T-helper 2 cell (primary cell): ENCODE results near the gene RAB3IP.
"Not testable (repeated sequence)": the region's sequence is repeated elsewhere in the genome, so short reads cannot be mapped to it uniquely, and the experiment has no call there.

ENCODE experiments used
- DNase-seq, 5 experiments: peaks; one replicate each; pipeline versions ENCODE4 v3.0.0 to v3.0.0-alpha.2; 2012 to 2022

RAB3IP gene

DNA sequence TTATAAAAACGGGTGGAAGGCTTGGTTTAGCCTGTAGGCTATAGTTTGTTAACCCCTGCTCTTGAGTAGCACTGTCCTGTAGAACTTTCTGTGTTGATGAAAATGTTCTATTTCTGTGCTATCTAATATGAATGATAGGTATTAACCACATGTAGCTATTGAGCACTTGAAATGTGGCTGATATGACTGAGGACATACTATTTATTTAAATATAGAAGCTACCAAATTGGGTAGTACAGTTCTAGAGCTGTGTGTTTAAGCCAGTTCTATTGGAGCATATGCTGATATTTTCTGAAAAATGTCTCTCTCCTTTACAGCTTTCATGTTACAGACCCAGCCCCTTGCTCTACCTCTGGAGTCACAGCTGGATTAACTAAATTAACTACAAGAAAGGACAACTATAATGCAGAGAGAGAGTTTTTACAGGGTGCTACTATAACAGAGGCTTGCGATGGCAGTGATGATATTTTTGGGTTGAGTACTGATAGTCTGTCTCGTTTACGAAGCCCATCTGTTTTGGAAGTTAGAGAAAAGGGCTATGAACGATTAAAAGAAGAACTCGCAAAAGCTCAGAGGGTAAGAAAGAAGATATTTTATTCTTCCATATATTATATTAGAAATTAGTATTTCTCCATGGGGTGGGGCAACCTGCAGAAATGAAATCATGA lies 17.6 kb downstream of the RAB3IP start:
- DNase-seq: no peak

DNA sequence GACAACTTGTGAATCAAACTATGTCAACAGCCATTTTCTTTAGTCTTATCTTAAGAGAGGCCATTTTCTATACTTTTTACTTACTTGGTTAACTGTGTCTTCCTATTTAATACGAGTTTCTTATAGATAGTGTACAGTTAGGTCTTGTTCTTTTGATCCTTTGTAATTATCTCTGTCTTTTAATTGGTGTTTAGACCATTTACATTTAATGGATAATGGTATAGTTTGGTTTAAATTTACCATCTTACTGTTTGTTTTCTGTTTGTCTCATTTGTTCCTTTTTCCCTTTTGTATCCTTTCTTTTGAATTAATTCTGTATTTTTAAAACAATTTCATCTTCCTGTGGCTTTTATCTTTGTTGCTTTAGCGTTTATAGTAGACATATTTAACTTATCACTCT lies 19.4 kb downstream of the RAB3IP start:
- DNase-seq: no peak

DNA sequence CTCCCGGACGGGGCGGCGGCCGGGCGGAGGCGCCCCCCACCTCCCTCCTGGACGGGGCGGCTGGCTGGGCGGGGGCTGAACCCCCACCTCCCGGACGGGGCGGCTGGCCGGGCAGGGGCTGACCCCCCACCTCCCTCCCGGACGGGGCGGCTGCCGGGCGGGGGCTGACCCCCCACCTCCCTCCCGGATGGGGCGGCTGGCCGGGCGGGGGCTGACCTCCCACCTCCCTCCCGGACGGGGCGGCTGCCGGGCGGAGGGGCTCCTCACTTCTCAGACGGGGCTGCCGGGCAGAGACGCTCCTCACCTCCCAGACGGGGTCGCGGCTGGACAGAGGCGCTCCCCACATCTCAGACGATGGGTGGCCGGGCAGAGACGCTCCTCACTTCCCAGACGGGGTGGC lies 20.9 kb downstream of the RAB3IP start:
- not testable (repeated sequence) for DNase-seq

DNA sequence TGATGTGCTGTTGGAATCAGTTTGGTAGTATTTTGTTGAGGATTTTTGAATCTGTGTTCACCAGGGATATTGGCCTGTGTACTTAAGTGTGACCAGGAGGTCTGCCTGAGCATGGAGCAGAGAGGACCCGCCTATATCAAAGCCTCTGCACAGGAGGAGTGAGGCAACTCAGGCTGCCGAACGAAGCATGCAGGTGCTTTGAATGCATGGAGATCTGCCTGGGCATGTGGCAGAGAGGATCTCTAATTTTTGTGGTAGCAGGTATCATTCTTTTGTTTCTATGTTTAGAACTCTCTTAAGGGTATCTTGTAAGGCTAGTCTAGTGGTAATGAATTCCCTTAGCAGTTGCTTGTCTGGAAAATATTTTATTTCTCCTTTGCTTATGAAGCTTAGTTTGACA lies 26.9 kb downstream of the RAB3IP start:
- DNase-seq: no peak

DNA sequence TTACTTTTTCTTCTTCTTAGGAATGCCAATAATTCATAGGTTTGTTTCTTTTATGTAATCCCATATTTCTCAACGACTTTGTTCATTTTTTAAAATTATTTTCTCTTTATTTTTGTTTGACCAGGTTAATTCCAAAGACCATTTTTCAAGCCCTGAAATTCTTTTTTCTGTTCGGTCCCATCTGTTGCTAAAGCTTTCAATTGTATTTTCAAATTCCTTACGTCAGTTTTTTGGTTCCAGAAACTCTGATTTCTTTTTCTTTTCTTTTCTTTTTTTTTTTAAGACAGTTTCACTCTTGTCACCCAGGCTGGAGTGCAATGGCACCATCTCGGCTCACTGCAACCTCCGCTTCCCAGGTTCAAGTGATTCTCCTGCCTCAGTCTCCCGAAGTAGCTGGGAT lies 27.6 kb downstream of the RAB3IP start:
- no peak for DNase-seq

DNA sequence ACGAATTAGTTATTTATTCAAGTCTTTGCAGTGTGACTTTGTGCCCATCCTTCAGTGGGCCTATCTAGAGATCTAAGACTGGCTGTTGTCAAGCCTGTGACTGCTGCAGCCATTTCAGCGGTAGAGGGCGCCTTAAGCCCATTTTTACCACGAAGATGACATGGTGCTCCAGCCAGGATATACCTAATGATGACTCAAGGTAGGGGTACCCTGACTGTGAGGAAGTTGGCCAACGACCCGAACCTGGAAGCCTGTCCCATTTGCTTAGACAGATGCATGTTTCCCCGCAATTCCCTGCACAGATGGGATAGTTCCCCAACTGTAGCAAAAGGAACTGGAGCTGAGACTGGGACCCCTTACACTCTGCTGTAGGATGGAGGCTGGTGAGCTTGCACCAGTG lies 41.3 kb downstream of the RAB3IP start:
- peak in 1 of 5 experiments; percentile 7 for DNase-seq

DNA sequence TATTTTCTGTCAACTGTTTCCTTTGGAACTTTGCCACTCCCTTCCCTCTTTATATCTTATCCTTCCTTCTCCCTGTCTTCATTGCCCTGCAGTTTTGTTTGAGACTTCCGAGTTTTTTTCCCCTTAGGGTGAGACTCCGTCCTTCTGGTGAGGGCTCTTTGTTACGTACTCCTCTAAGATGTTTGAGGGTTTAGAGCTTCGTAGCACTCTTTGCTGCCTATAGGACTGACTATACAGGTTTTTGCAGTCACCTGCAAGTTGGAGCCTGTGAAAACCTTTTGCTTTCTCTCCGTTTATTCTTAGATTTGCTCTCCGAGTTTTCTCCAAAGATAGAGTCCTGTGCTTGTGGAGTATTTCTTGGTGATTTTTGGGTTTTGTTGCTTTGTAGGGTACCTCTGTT lies 44.7 kb downstream of the RAB3IP start:
- DNase-seq: no peak

DNA sequence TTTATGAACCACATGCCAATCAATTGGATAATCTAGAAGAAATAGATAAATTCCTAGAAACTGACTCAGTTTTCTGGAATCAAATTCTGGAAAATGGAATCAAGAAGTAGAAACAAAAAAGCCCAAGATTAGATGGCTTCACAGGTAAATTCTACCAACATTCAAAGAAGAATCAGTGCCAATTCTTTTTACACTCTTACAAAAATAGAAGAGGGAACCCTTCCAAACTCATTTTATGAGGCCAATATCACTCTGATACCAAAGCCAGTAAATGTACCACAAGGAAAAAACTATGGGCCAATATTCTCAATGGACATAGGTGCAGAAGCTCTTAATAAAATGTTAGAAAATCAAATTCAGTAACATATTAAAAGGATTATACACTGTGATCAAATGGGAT lies 50.7 kb downstream of the RAB3IP start:
- no peak for DNase-seq

DNA sequence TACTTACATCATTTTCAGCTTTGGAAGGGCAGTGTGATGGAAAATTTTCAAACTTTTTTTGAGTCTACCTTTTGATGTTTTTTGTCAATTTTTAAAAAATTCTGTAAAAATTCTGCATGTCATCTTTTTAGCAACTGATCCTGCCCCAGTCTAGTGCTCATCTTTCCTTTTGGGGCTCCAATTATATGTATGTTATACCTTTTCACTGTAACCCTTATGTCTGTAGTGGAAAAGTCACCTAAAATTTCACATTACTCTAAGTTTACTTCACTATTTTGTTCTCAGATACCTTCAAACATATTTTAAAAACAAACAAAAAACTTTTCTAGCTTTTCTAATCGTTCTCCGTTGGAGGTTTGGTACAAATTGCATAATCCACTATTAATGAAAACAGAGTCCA lies 53.9 kb downstream of the RAB3IP start:
- no peak for DNase-seq

DNA sequence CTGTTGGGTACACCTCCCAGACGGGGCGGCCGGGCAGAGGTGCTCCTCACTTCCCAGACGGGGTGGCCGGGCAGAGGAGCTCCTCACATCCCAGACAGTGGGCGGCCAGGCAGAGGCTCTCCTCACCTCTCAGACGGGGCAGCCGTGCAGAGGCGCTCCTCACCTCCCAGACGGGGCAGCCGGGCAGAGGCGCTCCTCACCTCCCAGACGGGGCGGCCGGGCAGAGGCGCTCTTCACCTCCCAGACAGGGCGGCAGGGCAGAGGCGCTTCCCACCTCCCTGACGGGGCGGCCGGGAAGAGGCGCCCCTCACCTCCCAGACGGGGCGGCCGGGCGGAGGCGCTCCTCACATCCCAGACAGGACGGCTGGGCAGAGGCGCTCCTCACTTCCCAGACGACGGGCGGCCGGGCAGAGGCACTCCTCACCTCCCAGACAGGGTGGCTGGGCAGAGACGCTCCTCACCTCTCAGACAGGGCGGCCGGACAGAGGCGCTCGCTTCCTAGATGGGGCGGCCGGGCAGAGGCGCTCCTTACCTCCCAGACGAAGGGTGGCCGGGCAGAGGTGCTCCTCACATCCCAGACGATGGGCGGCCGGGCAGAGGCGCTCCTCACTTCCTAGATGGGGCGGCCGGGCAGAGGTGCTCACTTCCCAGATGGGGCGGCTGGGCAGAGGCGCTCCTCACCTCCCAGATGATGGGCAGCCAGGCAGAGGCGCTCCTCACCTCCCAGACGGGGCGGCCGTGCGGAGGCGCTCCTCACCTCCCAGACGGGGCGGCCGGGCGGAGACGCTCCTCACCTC lies 68.6 kb downstream of the RAB3IP start:
- not testable (repeated sequence) for DNase-seq

DNA sequence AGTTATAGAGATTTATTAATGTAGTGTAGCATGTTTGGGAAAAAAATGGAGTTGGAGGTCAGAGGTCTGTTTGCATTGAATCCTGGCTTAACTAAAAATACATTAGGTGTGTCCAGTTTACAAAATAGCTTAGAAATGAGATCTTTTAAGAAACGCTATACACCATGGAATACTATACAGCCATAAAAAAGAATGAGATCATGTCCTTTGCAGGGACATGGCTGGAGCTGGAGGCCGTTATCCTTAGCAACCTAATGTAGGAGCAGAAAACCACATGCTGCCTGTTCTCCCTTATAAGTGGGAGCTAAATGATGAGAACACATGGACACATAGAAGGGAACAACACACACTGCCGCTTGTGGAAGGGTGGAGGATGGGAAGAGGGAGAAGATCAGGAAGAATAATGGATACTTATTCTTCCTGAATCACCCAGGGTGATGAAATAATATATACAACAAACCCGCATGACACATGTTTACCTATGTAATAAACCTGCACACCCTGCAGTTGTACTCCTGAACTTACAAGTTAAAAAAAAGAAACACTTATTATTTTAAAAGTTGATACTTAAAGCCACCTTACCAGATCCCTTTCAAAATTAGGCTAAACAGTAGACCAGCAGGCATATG lies 72.3 kb downstream of the RAB3IP start:
- no peak for DNase-seq

DNA sequence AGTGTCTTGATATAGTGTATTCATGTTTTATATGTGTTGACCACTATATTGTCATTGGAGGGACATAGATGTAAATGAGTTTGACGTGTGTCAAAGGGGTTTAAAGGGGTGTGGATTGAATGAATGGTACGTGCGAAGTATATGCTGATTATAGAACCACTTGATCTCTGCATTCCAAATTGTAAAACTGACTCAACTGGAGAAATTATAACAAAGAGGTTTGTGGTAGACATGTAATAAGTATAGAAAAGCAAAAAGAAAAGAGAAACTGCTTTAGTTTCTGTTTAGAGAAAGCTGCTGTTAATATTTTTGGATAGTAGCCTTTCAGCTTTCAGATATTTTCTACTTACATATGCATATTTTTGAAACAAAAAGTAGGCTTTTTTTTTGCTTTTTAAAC lies 77.4 kb downstream of the RAB3IP start:
- DNase-seq: peak in 1 of 5 experiments; percentile 14

DNA sequence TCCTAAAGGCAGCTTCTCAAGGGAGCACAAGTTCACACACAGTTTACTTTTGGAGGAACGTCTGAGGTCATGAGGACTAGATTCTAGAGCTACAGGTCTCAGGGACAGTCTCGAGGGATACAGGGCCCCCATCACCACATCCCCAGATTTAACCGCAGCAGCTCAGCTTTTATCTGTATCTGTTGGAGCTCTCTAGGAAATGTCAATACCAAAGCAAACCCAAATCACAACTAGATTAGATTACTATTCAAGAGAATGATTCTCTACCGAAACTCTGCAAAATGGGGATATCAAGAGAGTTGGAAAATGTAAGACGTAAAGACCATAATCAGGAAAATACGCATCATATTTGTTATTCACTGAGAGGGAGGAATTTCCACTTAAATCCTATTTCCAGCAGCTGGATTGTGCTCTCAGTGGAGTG lies 82.4 kb downstream of the RAB3IP start:
- DNase-seq: no peak

DNA sequence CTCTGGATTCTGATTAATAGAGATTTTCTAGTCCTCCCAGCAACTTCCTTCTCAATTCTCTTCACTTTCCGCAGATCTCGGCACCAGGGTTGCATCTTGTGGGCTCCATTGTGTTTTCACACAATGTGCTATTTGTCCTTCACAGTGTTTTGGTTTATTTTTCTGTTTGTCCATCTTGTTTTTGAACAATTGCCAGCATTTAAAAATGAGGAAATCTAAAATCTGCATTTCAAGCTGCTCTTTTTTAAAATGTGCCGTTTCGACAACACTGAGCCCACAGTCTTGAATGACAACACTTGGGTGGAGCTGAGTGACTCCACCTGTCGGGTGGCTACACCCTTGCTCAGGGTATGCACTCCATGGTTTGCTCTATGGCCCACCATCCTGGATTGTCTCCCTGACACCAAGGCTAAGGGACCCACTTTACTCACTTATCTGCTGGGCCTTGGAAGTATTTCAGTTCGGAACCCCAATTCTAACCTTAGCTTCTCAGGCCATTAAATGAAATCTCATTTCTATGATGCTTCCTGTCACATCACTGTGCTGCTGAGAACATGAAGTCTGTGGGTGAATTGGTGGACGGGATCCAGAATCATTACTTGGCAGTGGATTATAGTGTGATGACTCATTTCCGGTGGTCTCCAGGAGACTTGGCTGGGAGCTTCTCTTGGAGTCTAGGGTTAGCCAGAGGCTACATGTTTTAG lies 82.9 kb downstream of the RAB3IP start:
- DNase-seq: no peak

DNA sequence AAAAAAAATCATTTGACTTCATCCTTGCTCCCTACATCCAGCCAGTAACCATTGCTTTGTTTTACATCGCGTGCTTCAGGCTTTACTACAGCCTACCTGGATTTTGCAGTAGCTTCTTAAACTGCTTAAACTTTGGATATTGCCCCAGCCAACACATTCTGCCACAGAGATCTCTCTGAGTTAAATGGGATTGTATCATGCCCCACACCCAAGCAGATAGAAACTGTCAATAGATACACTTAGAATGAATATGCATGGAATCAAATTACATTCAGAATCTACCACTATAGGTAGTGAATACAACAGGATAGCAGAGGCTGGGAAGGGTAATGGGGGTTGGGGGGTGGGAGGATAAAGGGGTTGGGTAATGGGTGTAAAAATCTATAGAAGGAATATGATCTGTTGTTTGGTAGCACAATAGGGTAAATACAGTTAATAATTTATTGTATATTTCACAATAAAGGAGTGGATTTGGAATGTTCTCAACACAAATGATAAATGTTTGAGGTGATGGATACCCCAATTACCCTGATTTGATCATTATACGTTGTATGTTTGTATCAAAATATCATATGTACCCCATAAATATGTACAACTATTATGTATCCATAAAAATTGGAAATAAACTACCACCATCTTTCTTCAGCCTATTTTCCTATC lies 83.7 kb downstream of the RAB3IP start:
- no peak for DNase-seq

DNA sequence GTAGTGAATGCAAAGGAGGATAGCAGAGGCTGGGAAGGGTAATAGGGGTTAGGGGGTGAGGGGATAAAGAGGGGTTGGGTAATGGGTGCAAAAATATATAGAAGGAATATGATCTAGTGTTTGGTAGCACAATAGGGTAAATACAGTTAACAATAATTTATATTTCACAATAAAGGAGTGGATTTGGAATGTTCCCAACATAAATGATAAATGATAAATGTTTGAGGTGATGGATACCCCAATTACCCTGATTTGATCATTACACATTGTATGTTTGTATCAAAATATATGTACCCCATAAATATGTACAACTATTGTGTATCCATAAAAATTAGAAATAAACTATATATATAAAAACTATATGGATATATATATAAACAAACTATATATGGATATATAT lies 85.4 kb downstream of the RAB3IP start:
- no peak for DNase-seq

DNA sequence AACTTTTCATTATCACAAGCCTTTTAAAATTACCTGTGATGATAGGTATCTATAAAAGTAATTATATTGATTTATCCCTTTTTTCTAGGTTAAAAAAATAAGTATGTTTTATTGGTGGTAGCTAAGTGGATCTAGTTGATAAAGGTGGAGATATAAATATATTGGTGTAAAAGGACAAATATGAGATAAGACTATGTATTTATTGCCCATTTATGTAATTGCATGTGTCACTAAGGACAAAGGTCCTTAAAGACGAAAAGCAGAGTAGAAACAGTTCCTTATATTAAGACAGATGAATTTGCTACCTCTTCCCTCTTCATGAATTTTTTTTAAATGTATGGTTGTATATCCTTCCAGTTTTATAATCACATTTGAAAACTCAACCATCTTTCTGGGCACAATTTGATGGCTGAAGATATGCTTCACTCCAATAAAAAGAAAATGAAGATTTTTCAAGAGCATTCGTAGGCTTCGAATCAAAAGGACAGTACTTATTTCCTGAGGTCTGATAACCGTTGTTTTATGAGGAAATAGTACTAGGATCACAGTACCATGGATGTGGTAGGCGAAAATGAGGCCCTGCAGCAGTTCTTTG lies 86.4 kb downstream of the RAB3IP start, which contains the start of gene MYRFL:
Gene MYRFL (plus strand): TSS at position 262 of the 595 bp plus-strand sequence. CDS start 291 bp downstream, at position 553.
- no peak for DNase-seq

DNA sequence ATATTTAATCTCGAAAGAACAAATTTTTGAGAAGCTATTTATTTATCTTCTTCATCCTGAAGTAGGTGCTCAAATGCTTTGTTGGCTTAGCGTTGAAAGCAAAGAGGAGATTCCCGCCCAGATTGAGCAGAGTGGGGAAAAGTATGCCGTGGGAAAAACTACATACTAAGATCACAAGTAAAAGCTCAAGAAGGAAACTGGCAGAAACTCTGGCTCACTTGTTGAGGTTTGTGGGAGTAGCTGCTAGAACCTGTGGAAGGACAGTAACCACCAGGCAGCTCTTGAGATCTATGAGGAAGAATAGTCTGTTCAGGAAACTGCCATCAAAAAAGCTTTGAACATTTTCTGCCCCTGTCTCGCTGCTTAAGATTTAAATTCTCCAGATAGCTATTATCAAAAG lies 90.2 kb downstream of the RAB3IP start:
- no peak for DNase-seq

DNA sequence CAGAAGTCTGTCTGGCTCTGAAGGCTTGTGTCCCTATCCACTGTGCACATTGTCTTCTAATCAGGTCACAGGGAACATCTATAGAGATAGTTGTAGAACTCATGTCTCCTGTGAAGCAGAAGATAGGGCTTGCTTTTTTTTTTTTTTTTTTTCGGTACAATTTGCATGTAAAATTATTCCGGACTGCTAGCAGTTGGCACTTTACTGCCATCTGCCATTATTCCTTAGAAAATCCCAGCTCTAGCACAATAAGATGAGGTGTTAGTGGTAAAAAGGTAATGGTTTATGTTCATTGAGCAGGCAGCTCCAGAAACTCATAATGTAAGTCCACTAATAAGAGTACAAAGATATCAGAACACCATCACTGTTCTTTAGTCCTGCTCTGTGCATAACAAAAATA lies 95.0 kb downstream of the RAB3IP start:
- DNase-seq: no peak

DNA sequence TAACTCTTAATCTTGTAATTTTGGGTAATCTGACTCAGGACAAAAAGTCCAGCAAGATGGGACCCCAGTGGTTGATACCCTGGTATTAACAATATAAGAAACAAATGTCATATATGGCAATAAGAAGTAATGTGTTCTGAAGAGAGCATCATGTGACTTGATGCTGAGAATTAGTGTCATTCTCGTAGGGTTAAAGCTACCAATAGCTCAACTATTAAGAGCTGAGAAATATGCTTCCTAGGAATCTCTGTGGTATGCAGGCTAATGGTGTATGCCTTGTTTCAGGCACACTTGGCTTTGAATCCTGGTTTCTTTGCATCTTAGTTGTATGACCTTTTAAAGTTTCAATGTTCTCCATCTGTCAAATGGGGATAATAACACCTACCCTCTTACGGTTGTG lies 95.5 kb downstream of the RAB3IP start:
- DNase-seq: no peak

DNA sequence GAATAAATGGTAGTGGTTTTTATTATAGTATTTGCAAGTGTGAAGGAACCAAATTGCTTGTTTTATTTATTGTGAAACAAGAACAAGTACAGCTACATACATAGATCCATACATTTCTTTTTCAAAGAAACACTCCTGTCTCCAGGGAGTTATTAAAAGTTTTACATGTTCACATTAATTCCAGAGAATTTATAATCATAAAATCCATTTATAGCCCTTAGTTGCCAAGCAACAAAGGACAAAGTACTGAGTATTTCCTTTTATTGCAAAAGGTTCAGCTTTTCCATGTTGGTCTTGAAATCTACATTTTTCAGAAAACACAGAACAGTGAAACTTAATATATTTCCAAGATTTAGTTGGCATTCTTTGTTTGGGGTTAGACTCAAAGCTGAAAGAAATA lies 95.9 kb downstream of the RAB3IP start:
- no peak for DNase-seq

DNA sequence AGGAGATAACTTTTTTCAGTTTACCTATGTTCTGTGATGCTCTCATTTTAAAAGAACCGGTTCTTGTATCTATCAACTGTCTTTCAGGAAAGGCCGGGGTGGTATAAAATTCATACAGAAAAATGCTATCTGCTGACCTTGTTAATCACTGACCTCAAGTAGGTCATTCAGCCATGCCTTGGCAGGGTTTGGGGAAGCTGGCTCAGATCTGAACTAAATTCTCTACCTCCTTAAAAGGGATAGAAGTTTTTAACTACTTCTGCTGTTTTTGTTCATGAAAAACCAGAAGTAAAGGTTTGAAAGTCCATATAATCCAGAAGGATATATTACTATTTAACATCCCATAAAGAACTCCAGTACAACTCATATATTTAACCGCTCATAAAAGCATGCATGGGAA lies 96.4 kb downstream of the RAB3IP start:
- no peak for DNase-seq
